GM13976 (cell line): ENCODE measurements around the gene PRKCA.

Experiments
- DNase-seq: peaks from one replicate; pipeline ENCODE4 v3.0.0; 2012; ENCODE audit warnings: low spot score
- in situ Hi-C: fragments of 300-500 bp; cut with MboI; formaldehyde crosslinking; loops from one replicate; pipeline ENCODE4 v1.12.0; 2022; ENCODE audit warnings: low sequenced_read_pairs, mixed read lengths, inconsistent platforms; ENCODE audit not compliant: unreplicated experiment
- TF ChIP-seq, protein P1 (sequence below): IDR thresholded peaks from 2 replicates; pipeline ENCODE4 v1.5.1; 2012; ENCODE audit warnings: borderline replicate concordance, mild to moderate bottlenecking; ENCODE audit not compliant: insufficient read depth; ENCODE audit errors: extremely low read depth, missing control alignments, control extremely low read depth

The PRKCA gene

DNA sequence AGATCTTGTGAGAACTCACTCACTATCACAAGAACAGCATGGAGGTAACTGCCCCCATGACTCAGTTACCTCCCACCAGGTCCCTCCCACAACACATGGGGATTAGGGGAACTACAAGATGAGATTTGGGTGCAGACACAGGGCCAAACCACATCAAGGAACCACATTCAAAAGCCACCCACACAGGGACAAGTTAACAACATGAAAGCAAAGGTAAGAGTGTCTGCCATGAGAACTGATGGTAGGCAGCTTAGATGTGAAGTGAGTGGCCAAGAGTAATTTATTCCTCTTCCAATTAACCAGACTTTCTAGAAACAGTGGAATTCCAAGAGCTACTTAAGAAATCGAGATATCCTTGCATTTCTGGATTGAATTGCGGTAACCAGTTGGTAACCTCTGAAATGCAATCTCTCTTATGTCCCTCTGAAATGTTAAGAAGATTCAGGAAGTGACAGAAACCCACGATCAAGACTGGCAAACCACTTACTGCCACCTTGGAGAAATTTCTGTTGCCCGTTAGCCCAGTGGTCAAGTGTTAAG, 365.1 kb downstream of the PRKCA start:
- in situ Hi-C loops, result no loop called here
- TF ChIP-seq, protein P1, sequence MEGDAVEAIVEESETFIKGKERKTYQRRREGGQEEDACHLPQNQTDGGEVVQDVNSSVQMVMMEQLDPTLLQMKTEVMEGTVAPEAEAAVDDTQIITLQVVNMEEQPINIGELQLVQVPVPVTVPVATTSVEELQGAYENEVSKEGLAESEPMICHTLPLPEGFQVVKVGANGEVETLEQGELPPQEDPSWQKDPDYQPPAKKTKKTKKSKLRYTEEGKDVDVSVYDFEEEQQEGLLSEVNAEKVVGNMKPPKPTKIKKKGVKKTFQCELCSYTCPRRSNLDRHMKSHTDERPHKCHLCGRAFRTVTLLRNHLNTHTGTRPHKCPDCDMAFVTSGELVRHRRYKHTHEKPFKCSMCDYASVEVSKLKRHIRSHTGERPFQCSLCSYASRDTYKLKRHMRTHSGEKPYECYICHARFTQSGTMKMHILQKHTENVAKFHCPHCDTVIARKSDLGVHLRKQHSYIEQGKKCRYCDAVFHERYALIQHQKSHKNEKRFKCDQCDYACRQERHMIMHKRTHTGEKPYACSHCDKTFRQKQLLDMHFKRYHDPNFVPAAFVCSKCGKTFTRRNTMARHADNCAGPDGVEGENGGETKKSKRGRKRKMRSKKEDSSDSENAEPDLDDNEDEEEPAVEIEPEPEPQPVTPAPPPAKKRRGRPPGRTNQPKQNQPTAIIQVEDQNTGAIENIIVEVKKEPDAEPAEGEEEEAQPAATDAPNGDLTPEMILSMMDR, result no peak
- peak; percentile 37 for DNase-seq

GRCh38 chr17:66670206-66670605, 367.8 kb downstream of the PRKCA start:
- in situ Hi-C loops, result no loop called here
- no peak for DNase-seq
- TF ChIP-seq, protein P1, result no peak

DNA sequence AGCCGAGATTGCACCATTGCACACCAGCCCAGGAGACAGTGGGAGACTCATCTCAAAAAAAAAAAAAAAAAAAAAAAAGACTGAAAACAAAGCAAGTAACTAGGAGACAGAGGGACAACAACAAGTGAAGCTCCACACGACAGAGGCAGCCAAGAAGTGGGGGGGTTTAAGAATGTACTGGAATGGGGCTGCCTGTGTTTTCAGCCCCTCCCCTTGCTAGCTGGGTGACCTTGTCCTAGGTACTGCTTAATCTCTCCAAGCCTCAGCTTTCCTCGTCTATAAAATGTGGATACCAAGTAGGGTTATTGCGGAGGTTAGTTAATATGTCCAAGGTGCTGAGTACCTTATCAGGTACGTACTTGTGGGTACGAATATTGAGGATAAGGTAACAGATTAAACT, 368.7 kb downstream of the PRKCA start:
- no peak for DNase-seq
- TF ChIP-seq, protein P1, result no peak
- in situ Hi-C loops, result no loop called here

GRCh38 chr17:66673668-66674276, 371.4 kb downstream of the PRKCA start:
- TF ChIP-seq, protein P1, result peak; percentile 37
- in situ Hi-C loops, result no loop called here
- DNase-seq, result no peak

DNA sequence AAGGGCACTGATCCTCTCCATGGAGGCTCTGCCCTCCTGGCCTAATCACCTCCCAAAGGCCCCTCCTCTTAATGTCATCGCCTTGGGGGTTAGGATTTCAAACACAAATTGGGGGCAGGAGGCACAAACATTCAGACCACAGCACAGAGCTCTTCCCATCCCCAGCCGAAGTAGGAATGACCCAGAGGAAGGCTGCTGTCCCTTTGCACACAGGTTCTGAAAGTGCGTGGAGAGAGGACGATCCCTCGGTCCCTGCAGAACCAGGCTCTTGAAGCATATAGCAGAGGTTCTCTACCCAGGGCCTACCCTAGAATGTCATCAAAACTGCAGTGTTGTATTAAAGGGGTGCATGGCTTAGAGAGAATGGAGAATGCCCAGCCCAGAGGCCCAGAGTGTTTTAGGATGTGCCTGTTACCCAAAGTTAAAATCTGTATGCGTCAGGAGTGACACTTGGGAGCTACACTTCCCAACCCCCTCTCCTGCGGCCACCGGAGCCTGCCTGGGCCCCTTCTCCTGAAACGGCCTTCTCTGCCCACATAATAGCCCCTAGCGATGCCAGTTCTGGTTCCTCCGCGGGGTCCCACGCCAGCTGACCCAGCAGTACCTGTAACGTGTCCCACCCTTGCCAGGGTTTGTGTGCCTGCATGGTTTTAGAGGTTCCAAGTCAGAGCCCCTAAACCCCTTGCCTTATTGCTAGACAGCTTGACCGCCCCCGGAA, 373.0 kb downstream of the PRKCA start:
- TF ChIP-seq, protein P1, result no peak
- no peak for DNase-seq
- in situ Hi-C loops, result no loop called here

- TF ChIP-seq, protein P1, result no peak
- DNase-seq, result no peak
- in situ Hi-C loops, result no loop called here
These were observed 373.6 kb downstream of the PRKCA start for GRCh38 chr17:66675991-66676371.
